Measurements from ENCODE around the gene KLHL6. TPM values are rescaled to one million over a fixed set of nuclear protein-coding genes. Genes with fewer than 3 reads are reported as not detected.
"Not testable (repeated sequence)": the region's sequence is repeated elsewhere in the genome, so short reads cannot be mapped to it uniquely, and the experiment has no call there.

Gene KLHL6
- total and polyA plus RNA-seq, 12 donors = 0.34 to 7.5 (median 2.5) TPM

DNA sequence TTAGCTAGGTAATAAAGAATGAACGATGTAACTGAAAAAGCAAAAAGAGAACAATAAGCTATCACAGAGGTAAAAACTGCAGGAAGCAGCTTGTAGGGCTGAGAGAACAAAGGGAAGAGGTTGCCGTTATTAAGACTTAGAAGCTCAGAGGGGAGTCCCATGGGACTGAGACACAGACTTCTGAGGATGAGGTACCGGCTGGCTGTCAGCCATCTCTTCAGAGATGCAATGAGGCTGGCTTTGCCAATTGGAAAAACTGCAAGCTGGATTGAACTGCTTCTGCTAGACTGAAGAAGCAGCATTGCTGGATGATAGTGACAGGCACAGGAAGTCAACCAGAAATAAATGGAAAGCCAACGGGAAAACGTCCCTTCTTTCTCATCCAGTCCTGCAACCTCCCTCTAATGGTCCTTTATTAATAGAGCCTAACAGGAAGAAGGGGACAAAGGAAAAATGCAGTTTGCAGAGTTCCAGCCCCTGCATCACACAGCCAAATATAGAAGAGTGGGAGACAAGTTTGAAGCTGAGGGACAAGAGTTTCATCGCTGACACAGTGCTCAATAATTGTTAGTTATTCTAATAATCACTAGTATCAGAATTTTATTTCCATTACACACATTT, 21.1 kb upstream of the KLHL6 start:
- 41 to 49% (median 42%) methylated on average over 6 of the region's 6 CpGs for WGBS, 4 donors
- no peaks in the 10 kb centered on the region for H3K36me3 ChIP-seq (replicated peaks in 1 of 2)
- H3K4me1 ChIP-seq (replicated peaks in 1 of 2) = peaks cover 7 to 18% of the 10 kb centered on the region in 2 donors
- H3K9me3 ChIP-seq (replicated peaks in 1 of 3) = no peaks in the 10 kb centered on the region
- DNase-seq = peak in 2 of 7 donors; percentile 26 to 58
- no peak for TF ChIP-seq POLR2A (IDR thresholded peaks at IDR 0.05)
- TF ChIP-seq, protein P1, sequence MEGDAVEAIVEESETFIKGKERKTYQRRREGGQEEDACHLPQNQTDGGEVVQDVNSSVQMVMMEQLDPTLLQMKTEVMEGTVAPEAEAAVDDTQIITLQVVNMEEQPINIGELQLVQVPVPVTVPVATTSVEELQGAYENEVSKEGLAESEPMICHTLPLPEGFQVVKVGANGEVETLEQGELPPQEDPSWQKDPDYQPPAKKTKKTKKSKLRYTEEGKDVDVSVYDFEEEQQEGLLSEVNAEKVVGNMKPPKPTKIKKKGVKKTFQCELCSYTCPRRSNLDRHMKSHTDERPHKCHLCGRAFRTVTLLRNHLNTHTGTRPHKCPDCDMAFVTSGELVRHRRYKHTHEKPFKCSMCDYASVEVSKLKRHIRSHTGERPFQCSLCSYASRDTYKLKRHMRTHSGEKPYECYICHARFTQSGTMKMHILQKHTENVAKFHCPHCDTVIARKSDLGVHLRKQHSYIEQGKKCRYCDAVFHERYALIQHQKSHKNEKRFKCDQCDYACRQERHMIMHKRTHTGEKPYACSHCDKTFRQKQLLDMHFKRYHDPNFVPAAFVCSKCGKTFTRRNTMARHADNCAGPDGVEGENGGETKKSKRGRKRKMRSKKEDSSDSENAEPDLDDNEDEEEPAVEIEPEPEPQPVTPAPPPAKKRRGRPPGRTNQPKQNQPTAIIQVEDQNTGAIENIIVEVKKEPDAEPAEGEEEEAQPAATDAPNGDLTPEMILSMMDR (IDR thresholded peaks at IDR 0.05) = no peak
- no peaks in the 10 kb centered on the region for H3K27me3 ChIP-seq
- H3K27ac ChIP-seq = no peak overlapping the region
- intact Hi-C loops (cut with DNase I) = no loop called here
- no peak overlapping the region for H3K4me3 ChIP-seq

DNA sequence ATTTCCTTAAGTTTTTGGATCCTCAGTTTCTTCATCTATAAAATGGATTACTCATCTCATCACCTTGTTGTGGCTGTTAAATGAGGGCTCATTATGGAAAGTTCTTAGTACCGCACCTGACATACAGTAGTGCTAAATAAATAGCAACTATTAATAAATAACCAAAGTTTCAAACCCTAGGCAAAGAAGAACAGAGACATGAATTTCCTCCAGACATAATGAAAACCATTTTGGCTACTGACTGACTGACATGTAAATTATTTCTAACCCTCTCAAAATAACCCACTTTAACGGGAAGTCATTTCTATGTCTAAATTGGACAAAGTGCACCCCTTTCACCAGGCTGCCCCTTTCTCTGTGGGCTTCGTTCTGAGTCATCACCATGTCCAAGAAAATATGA, 17.4 kb upstream of the KLHL6 start:
- Histone ChIP-seq H3K4me1 (replicated peaks in 1 of 2) (peaks cover 0 to 3% of the 10 kb centered on the region in 2 donors), H3K36me3 (replicated peaks in 1 of 2) (no peaks in the 10 kb centered on the region), H3K27me3 (no peaks in the 10 kb centered on the region), H3K9me3 (replicated peaks in 1 of 3) (no peaks in the 10 kb centered on the region), H3K27ac (no peak overlapping the region), H3K4me3 (no peak overlapping the region)
- WGBS, 4 donors = 87 to 95% (median 90%) methylated on average over 3 of the region's 3 CpGs
- intact Hi-C loops (cut with DNase I) = no loop called here
- TF ChIP-seq POLR2A (IDR thresholded peaks at IDR 0.05) = no peak
- TF ChIP-seq, protein P1 (IDR thresholded peaks at IDR 0.05) = no peak
- no peak for DNase-seq

DNA sequence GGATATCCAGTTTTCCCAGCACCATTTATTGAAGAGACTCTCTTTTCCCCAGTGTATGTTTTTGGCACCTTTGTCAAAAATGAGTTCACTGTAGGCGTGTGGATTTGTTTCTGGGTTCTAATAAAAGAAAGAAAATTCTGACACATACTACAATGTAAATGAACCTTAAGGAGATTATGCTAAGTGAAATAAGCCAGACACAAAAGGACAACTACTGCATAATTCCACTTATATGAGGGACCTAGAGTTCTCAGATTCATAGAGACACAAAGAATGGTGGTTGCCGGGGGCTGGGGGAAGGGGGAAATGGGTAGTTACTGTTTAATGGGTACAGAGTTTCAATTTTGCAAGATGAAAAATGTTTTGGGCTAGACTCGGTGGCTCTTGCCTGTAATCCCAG, 14.7 kb upstream of the KLHL6 start:
- intact Hi-C loops (cut with DNase I); H3K4me1 ChIP-seq (replicated peaks in 1 of 2); H3K27ac ChIP-seq; H3K4me3 ChIP-seq; H3K27me3 ChIP-seq; H3K36me3 ChIP-seq (replicated peaks in 1 of 2); H3K9me3 ChIP-seq (replicated peaks in 1 of 3); DNase-seq: not testable (repeated sequence)
- 79 to 89% (median 86%) methylated on average over 3 of the region's 3 CpGs for WGBS, 4 donors

DNA sequence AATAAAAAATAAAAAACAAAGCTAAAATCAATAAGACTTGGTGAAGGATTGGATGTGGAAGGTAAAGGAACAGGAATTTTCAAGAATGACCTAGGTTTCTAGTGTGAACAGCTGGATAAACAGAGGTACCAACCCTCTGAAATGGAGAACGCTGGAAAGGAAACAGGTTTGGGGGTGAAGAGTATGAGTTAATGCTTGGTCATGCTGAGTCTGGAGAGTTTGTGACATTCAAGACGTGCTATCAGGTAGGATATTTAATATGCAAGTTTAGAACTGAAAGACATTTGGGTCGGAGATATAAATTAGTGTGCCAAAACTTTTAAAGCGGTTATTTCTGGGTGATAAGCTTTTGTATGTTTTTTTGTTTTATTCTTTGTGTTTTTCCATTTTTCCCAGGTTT, 11.4 kb upstream of the KLHL6 start:
- intact Hi-C loops (cut with DNase I) = no loop called here
- TF ChIP-seq, protein P1 (IDR thresholded peaks at IDR 0.05) = no peak
- TF ChIP-seq POLR2A (IDR thresholded peaks at IDR 0.05) = no peak
- DNase-seq = no peak
- Histone ChIP-seq H3K27ac (no peak overlapping the region), H3K4me1 (replicated peaks in 1 of 2) (peaks cover 0 to 14% of the 10 kb centered on the region in 2 donors), H3K4me3 (no peak overlapping the region), H3K27me3 (no peaks in the 10 kb centered on the region), H3K9me3 (replicated peaks in 1 of 3) (no peaks in the 10 kb centered on the region), H3K36me3 (replicated peaks in 1 of 2) (no peaks in the 10 kb centered on the region)
- WGBS, 4 donors = 80 to 89% (median 86%) methylated on average over 4 of the region's 4 CpGs

DNA sequence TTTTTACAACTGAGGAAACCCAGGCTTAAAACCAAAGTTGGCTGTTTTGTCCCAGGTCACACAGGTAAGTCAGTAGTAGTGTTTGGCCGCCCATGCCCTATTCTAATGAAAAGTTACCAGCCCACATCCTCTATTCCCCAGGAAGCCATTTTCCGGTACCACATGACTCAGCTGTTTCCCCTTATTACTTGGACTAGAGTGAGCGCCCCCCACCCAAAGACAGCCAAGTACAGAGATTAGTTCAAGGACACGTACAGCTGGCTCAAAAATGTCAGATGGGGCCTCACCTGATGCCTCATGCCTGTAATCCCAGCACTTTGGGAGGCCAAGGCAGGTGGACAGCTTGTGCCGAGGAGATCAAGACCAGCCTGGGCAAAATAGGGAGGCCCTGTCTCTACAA, 8.5 kb upstream of the KLHL6 start:
- Histone ChIP-seq H3K27ac (no peak overlapping the region), H3K4me3 (no peak overlapping the region), H3K36me3 (replicated peaks in 1 of 2) (no peaks in the 10 kb centered on the region), H3K9me3 (replicated peaks in 1 of 3) (no peaks in the 10 kb centered on the region), H3K4me1 (replicated peaks in 1 of 2) (peaks cover 0 to 15% of the 10 kb centered on the region in 2 donors), H3K27me3 (no peaks in the 10 kb centered on the region)
- DNase-seq = no peak
- intact Hi-C loops (cut with DNase I) = no loop called here
- TF ChIP-seq POLR2A (IDR thresholded peaks at IDR 0.05) = no peak
- TF ChIP-seq, protein P1 (IDR thresholded peaks at IDR 0.05) = no peak
- 78 to 86% (median 82%) methylated on average over 5 of the region's 5 CpGs for WGBS, 4 donors

All from adrenal gland (tissue), 12 donors.